IMR-90 (cell line): ENCODE measurements around the gene TMEM9. TPM values are rescaled to one million over a fixed set of nuclear protein-coding genes. Genes with fewer than 3 reads are reported as not detected.

ENCODE experiments used
- ATAC-seq: fragments of 200-7000 bp; cut with Tn5 transposase; 2 replicates; pipeline ENCODE4 v1.9.1; 2020; ENCODE audit warnings: low read depth, mild to moderate bottlenecking, moderate library complexity
- BruUV-seq: library from RNA; stranded (reverse); fragments of 400-500 nt; replicated peaks from 2 replicates; lab custom pipeline; 2021; lab: Mats Ljungman, UMichigan
- CTCF ChIA-PET: fragments of 300-600 bp; formaldehyde crosslinking; extraction: SDS; loops from one replicate; lab custom pipeline; 2021; ENCODE audit warnings: antibody characterized with exemption; lab: Yijun Ruan, JAX
- POLR2A ChIA-PET: fragments of 300-600 bp; sonication (Branson Sonifier 250); formaldehyde crosslinking; loops from one replicate; lab custom pipeline; 2022; ENCODE audit warnings: antibody characterized with exemption; ENCODE audit not compliant: unreplicated experiment; lab: Charles Lee
- DNase-seq: peaks from one replicate; pipeline ENCODE4 v3.0.0; 2013
- H2AFZ ChIP-seq: replicated peaks from 2 replicates; pipeline ENCODE3; 2013; ENCODE audit warnings: low read length, mild to moderate bottlenecking; ENCODE audit not compliant: poor library complexity
- H2AK5ac ChIP-seq: 2 replicates; pipeline ENCODE4 v1.6.1; 2013; ENCODE audit warnings: low read depth, low read length, inconsistent platforms
- H2AK9ac ChIP-seq: replicated peaks from 2 replicates; pipeline ENCODE3; 2013; ENCODE audit warnings: mild to moderate bottlenecking, low read depth, low read length, moderate library complexity; ENCODE audit not compliant: poor library complexity
- H2BK120ac ChIP-seq: 2 replicates; pipeline ENCODE4 v1.6.1; 2013; ENCODE audit warnings: low read depth, low read length, inconsistent platforms
- H2BK15ac ChIP-seq: 3 replicates; pipeline ENCODE4 v1.6.1; 2013; ENCODE audit warnings: low read depth, low read length, inconsistent platforms
- H2BK20ac ChIP-seq: 2 replicates; pipeline ENCODE4 v1.6.1; 2013; ENCODE audit warnings: low read depth, mild to moderate bottlenecking, inconsistent platforms, low read length, moderate library complexity
- H2BK5ac ChIP-seq: 2 replicates; pipeline ENCODE4 v1.6.1; 2013; ENCODE audit warnings: mild to moderate bottlenecking, low read depth, low read length, inconsistent platforms; ENCODE audit not compliant: poor library complexity, severe bottlenecking
- H3K14ac ChIP-seq: replicated peaks from 2 replicates; pipeline ENCODE4 v1.6.1; 2013; ENCODE audit warnings: low read depth, low read length, inconsistent platforms
- H3K18ac ChIP-seq: 2 replicates; pipeline ENCODE4 v1.6.1; 2013; ENCODE audit warnings: low read depth, low read length, control low read depth
- H3K23ac ChIP-seq: 2 replicates; pipeline ENCODE4 v1.6.1; 2013; ENCODE audit warnings: low read depth, low read length, inconsistent platforms
- H3K27ac ChIP-seq: 2 replicates; pipeline ENCODE4 v1.5.1; 2013; ENCODE audit warnings: mild to moderate bottlenecking, control low read depth, low read length; ENCODE audit not compliant: insufficient read depth
- H3K27me3 ChIP-seq: 2 replicates; pipeline ENCODE4 v1.6.1; 2013; ENCODE audit warnings: low read length; ENCODE audit not compliant: control insufficient read depth, insufficient read depth
- H3K36me3 ChIP-seq: 2 replicates; pipeline ENCODE4 v1.6.1; 2013; ENCODE audit warnings: low read length, mixed read lengths; ENCODE audit not compliant: control insufficient read depth, insufficient read depth
- H3K4ac ChIP-seq: 2 replicates; pipeline ENCODE4 v1.6.1; 2013; ENCODE audit warnings: low read depth, low read length, inconsistent platforms
- H3K4me1 ChIP-seq: 2 replicates; pipeline ENCODE4 v1.6.1; 2013; ENCODE audit warnings: low read length, mixed read lengths; ENCODE audit not compliant: control insufficient read depth, insufficient read depth
- H3K4me2 ChIP-seq: 2 replicates; pipeline ENCODE4 v1.6.1; 2013; ENCODE audit warnings: low read depth, mild to moderate bottlenecking, control low read depth, low read length, moderate library complexity
- H3K4me3 ChIP-seq: 2 replicates; pipeline ENCODE4 v1.5.1; 2013; ENCODE audit warnings: low read depth, mild to moderate bottlenecking, control low read depth, low read length, moderate library complexity; ENCODE audit not compliant: insufficient read depth
- H3K56ac ChIP-seq: 2 replicates; pipeline ENCODE4 v1.6.1; 2013; ENCODE audit warnings: low read length, inconsistent platforms; ENCODE audit not compliant: insufficient read depth; ENCODE audit errors: extremely low read depth
- H3K79me1 ChIP-seq, 2 experiments: 2 replicates each; pipeline ENCODE4 v1.6.1; 2013; ENCODE audit warnings: low read length in 2 of 2, inconsistent platforms in 1 of 2, low read depth in 1 of 2
- H3K9ac ChIP-seq: 2 replicates; pipeline ENCODE4 v1.6.1; 2013; ENCODE audit warnings: low read depth, low read length, control low read depth
- H3K9me1 ChIP-seq: 2 replicates; pipeline ENCODE4 v1.6.1; 2013; ENCODE audit warnings: low read length, inconsistent platforms; ENCODE audit not compliant: insufficient read depth
- H3K9me3 ChIP-seq: 2 replicates; pipeline ENCODE4 v1.6.1; 2013; ENCODE audit warnings: low read length; ENCODE audit not compliant: control insufficient read depth, insufficient read depth
- H4K20me1 ChIP-seq: 2 replicates; pipeline ENCODE4 v1.6.1; 2013; ENCODE audit warnings: low read length, inconsistent platforms; ENCODE audit not compliant: insufficient read depth
- H4K5ac ChIP-seq: 2 replicates; pipeline ENCODE4 v1.6.1; 2013; ENCODE audit warnings: mild to moderate bottlenecking, low read depth, low read length, control low read depth
- H4K8ac ChIP-seq, 2 experiments: 2 replicates each; pipeline ENCODE4 v1.6.1; 2013; ENCODE audit warnings: low read depth in 2 of 2, low read length in 2 of 2, control low read depth in 1 of 2, inconsistent platforms in 1 of 2
- H4K91ac ChIP-seq: 2 replicates; pipeline ENCODE4 v1.6.1; 2013; ENCODE audit warnings: low read depth, low read length, inconsistent platforms; ENCODE audit not compliant: insufficient read depth
- MXI1 ChIP-seq: IDR thresholded peaks from 2 replicates; pipeline ENCODE4 v1.6.1; 2012; ENCODE audit warnings: low read depth, mild to moderate bottlenecking, low read length, moderate library complexity, borderline replicate concordance
- WGBS, 2 experiments: methylation state at CpG; one replicate each; pipeline versions ENCODE4 v1.1.5 to v1.1.7; 2013; ENCODE audit warnings: missing lambda C conversion rate in 2 of 2; ENCODE audit not compliant: insufficient read length in 1 of 2; ENCODE audit errors: extremely low coverage in 2 of 2; 5-methylcytosine and 5-hydroxymethylcytosine counted together
- dilution Hi-C: fragments of 300-500 bp; cut with HindIII; formaldehyde crosslinking; loops from one replicate; pipeline ENCODE4 v1.14.3; 2018; ENCODE audit warnings: low sequenced_read_pairs; ENCODE audit not compliant: unreplicated experiment
- in situ Hi-C: fragments of 300-500 bp; cut with MboI; formaldehyde crosslinking; loops from 3 replicates; pipeline ENCODE4 v1.14.3; 2019; ENCODE audit warnings: low sequenced_read_pairs, inconsistent platforms, mixed read lengths
- intact Hi-C: fragments of 100-400 bp; cut with micrococcal nuclease; formaldehyde crosslinking; loops from 2 replicates; pipeline ENCODE4 v1.10.0; 2022
- polyA plus RNA-seq, 3 experiments: library from polyadenylated mRNA; depleted of rRNA; stranded (reverse); fragments of >200 nt; gene quantifications; 2 replicates each; pipeline ENCODE4 v1.2.3, GENCODE V29; 2012; ENCODE audit warnings: low replicate concordance in 1 of 3
- total RNA-seq: library from RNA; depleted of rRNA; stranded (reverse); fragments of >200 nt; gene quantifications from 2 replicates; pipeline ENCODE4 v1.2.3, GENCODE V29; 2012
- TF ChIP-seq, protein P1 (sequence below): fragments of 150-350 bp; IDR thresholded peaks from 2 replicates; pipeline ENCODE4 v1.6.1; 2016; ENCODE audit warnings: low read depth, mild to moderate bottlenecking, low read length, moderate library complexity, borderline replicate concordance

Gene TMEM9
- total and polyA plus RNA-seq, 2 of the 4 experiments (the other 2 are of a cell fraction), result 76.7 to 107 TPM

DNA sequence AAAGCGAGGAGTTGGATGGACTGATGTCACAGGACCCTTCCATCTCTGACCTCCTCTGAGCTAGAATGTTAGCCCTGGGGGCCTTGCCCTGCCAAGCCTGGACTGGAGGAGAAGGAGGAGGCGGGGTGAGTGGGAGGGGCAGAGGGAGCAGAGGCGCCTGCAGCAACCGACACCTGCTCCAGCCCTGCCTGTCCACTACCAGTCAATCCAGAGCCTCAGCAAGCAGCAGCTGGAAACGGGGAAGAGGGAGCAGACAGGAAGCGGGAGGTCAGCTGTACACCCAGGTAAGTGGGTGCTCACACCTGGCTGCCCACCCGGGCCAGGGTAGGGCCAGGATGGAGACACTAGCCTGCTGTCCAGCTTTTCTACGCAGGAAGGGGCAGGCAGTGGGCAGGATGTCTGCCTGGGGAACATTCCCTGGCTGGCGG, 36.4 kb upstream of the TMEM9 start, which contains the start of gene IGFN1:
Gene IGFN1, plus strand, starts transcription at position 201 of the 428 bp plus-strand sequence. CDS start 2,470 bp downstream, outside the sequence.
- H3K14ac ChIP-seq, result 0 out of 2 replicates have a peak within 1 kb of the TSS, but pooled peaks have one; percentile 34
- H3K18ac ChIP-seq, result peak within 1 kb of the TSS; percentile 22; the same call in 1 of the 2 replicates
- TF ChIP-seq, protein P1, sequence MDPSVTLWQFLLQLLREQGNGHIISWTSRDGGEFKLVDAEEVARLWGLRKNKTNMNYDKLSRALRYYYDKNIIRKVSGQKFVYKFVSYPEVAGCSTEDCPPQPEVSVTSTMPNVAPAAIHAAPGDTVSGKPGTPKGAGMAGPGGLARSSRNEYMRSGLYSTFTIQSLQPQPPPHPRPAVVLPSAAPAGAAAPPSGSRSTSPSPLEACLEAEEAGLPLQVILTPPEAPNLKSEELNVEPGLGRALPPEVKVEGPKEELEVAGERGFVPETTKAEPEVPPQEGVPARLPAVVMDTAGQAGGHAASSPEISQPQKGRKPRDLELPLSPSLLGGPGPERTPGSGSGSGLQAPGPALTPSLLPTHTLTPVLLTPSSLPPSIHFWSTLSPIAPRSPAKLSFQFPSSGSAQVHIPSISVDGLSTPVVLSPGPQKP, result no peak
- no peak for TF ChIP-seq MXI1
- dilution Hi-C loops, result no loop called here
- intact Hi-C loops, result no loop called here
- in situ Hi-C loops, result no loop called here
- peak within 1 kb of the TSS; percentile 25 for H2BK5ac ChIP-seq
- H3K9ac ChIP-seq, result no peak within 1 kb of the TSS
- no peaks in the 10 kb centered on the region for H3K9me3 ChIP-seq
- no peak within 1 kb of the TSS; the same call in 1 of the 2 replicates for H3K27ac ChIP-seq
- H3K23ac ChIP-seq, result peak within 1 kb of the TSS; percentile 42; the same call in 1 of the 2 replicates
- H4K8ac ChIP-seq, result peak within 1 kb of the TSS; percentile 21 to 49; a peak in 1 of 4 replicates
- WGBS, 2 experiments, result no CpG with 5 or more reads among the region's 9 CpGs
- peak within 1 kb of the TSS; percentile 73 for H2AK5ac ChIP-seq
- ChIA-PET CTCF (no interaction called here), POLR2A (no interaction called here)
- H3K27me3 ChIP-seq, result no peaks in the 10 kb centered on the region
- 0 out of 2 replicates have a peak, but pooled peaks cover 1% of the 10 kb centered on the region for H3K4me1 ChIP-seq
- H2BK15ac ChIP-seq, result peak within 1 kb of the TSS; percentile 50; the same call in 1 of the 3 replicates
- H3K9me1 ChIP-seq, result peaks cover 8% of the 10 kb centered on the region
- H3K56ac ChIP-seq, result no peak within 1 kb of the TSS
- no peak within 1 kb of the TSS for H4K5ac ChIP-seq
- H3K4ac ChIP-seq, result peak within 1 kb of the TSS; percentile 29; the same call in 1 of the 2 replicates
- no peak for ATAC-seq
- H2AK9ac ChIP-seq, result no peak within 1 kb of the TSS
- H4K20me1 ChIP-seq, result no peaks in the 10 kb centered on the region
- no peak within 1 kb of the TSS; the same call in 1 of the 2 replicates for H4K91ac ChIP-seq
- H3K4me2 ChIP-seq, result no peak within 1 kb of the TSS; the same call in 1 of the 2 replicates
- no peak within 1 kb of the TSS for H3K4me3 ChIP-seq
- BruUV-seq, result no TSS peak
- DNase-seq, result no peak
- H2BK120ac ChIP-seq, result peak within 1 kb of the TSS; percentile 48; the same call in 1 of the 2 replicates
- H2AFZ ChIP-seq, result peak within 1 kb of the TSS; percentile 52
- no peaks in the 10 kb centered on the region for H3K79me1 ChIP-seq
- peak within 1 kb of the TSS; percentile 50; the same call in 1 of the 2 replicates for H2BK20ac ChIP-seq
- no peaks in the 10 kb centered on the region for H3K36me3 ChIP-seq
